LNCAP (cell line): ENCODE measurements around the gene VGLL4.

Experiments used
- CTCF ChIP-seq: fragments of 450-650 bp; IDR thresholded peaks from 2 replicates; pipeline ENCODE4 v1.5.1; 2017; ENCODE audit warnings: mild to moderate bottlenecking

VGLL4 gene

GRCh38 chr3:11607816-11608215 lies 35.9 kb downstream of the VGLL4 start:
- no peak for TF ChIP-seq CTCF

DNA sequence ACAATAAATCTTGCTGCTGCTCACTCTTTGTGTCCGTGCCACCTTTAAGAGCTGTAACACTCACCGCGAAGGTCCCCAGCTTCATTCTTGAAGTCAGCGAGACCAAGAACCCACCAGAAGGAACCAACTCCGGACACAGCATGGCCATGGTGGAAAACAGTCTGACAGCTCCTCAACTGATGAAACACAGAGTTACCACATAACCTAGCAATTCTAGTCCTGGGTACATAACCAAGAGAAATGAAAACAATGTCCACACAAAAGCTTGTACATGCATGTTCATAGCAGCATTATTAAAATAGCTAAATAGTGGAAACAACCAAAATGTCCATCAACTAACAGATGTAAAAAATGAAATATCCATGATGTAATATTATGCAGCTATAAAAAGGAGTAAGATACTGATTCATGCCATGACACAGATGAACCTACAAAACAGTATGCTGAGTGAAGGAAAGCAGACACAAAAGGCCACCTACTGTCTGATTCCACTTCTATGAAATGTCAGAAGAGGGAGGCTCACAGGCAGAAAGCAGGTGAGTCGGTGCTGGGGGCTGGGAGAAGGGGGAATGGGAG lies 36.8 kb downstream of the VGLL4 start:
- TF ChIP-seq CTCF: no peak

- TF ChIP-seq CTCF: no peak
Measured at GRCh38 chr3:11606090-11606784, 37.5 kb downstream of the VGLL4 start.

DNA sequence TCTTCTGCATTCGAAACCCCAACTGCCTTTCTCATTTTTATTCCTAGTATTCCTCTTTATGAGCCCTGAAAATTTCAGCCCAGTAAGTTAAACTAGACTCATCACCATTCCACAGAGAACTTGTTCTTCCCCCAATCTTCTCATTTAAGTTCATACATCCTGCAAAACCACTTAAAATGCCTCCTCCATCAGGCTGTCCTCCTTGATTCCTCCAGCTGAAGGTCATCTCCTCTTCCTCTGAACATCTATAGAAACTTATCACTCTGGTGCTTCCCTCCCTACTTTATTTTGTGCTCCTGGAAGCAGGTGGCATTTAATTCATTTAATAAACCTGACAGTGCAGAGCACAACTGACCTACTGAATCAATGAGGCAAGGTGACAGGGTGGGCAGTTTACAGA lies 38.3 kb downstream of the VGLL4 start:
- no peak for TF ChIP-seq CTCF

DNA sequence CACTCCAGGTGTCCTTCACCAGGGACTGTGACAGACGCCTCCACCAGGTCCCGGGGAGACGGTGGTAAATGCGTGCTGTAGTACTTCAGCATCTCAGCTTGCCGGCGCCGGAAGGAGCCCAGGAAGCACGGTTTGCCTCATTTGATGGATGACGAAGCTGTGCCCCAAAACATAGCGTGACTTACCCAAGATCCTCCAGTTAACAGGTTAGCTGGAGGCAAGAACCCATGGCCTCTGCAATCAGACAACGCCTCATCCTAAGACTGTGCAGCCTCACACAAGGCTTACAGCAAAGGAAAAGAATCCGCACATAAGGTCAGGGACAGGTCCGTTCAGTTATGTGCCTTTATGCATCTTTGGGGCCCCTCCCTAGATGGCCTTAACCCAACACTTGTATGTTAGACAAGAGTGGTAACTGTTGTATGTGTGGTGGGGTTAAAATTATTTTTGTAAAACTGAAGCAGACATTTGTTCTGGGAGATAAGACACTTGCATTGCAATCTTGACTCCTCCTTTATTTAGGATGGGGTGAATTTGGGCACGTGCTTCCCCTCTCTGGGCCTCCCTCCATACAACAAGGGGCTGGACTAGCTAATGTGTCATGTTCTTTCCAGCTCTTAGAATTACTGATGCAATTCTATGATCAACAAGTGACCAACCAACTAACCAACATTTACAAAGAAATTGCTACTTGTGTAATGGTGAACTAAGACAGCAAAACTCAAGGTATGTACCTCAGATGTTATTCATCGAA lies 39.4 kb downstream of the VGLL4 start:
- no peak for TF ChIP-seq CTCF

DNA sequence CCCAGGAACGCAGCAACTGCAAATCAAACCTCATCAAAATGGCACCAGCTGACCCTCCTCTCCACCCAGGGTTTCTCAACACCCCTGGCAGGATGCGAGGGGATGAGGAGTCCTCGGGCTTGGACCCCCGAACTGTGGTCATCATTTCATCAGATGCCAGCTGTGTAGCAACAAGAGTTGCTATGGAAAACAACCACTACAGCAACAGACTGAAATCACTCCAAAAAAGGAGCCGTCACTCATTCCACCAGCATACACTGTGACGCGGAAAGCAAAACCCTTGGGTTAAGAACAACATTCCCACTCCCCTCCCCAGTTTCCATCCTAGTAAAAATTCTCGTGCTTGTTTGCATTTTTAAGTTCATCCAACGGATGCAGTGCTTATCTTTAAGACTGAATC lies 40.1 kb downstream of the VGLL4 start:
- no peak for TF ChIP-seq CTCF

DNA sequence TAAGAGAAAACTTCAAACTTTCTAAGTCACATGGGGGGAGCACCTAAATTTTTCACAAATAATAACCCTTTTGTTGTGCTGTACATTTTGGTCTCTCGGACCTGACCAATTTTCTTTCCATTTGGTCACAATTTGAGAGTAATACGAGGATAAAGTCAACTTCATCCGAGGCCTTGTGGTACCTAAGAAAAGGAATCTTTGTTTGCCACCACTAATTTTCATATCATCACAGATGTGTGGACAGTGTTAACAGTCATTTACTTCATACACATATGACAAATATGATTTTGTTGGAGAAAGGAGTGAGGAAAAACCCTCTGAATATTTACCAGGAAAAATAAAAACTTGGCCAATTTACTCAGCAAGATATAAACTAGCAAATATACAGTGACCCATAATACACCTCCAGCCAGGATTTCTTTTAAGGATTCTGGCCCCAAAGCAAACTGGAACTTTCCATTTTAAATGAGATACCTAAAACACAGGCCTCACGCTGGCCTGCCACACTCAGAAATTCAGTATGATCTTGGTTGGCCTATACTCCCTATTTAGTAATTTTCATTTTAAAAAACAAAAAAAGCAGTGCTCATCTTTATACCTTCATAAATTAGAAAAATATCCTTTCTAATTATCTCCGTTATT lies 40.7 kb downstream of the VGLL4 start:
- no peak for TF ChIP-seq CTCF
